GM19025 (cell line): Measurements from ENCODE around the gene RAB8B.

ENCODE experiments used
- ATAC-seq: cut with Tn5 transposase; IDR thresholded peaks from one replicate; pipeline ENCODE4 v1.9.1; 2021; ENCODE audit warnings: mild to moderate bottlenecking, low read depth, moderate library complexity; ENCODE audit not compliant: unreplicated experiment

Gene RAB8B

GRCh38 chr15:63301088-63301487, 111.7 kb downstream of the RAB8B start:
- no peak for ATAC-seq

DNA sequence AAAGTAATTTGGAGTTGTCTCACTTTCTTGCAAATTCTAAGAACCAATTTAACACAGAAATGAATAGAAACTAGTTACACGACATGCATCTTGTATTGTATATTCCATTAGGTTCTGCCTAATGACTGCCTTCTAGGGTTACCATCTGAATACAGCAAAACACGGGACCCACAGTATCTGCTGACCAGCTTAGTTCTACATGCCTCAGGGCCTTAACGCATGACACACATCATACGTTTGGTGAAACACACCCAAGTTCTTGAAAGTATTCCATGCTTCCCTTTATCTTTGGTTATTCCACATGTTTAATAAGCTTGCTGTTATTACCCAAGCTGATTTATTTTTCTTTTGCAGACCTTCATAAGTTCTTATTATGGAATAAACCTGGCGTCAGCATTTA, 115.9 kb downstream of the RAB8B start:
- ATAC-seq: no peak

DNA sequence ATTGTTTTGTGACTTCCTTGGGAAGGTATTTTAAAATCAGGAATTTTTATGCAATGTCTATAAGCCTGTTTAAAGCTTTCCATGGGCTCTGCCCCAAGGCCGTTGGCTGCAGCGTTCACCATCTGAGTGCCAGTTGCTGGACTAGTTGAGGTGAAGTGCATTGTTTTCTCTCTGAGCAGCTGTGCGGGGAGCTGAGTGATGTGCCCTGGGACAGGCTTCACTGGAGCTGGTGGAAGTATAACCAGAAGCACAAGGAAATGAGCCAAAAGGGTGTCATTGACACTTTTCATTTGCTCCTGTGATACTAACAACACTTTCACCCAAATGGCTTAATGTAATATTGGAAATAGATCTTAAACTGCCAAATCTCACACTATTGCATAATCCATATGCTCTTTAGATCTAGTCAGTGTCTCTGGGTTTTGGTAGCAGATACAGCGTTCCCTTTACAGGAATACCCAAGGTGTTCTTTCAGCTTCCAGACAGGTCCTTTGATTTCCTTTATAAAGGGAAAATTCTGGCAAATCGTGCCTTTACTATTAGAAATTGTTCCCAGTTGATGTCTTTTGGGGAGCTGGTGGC, 117.2 kb downstream of the RAB8B start:
- ATAC-seq: no peak

DNA sequence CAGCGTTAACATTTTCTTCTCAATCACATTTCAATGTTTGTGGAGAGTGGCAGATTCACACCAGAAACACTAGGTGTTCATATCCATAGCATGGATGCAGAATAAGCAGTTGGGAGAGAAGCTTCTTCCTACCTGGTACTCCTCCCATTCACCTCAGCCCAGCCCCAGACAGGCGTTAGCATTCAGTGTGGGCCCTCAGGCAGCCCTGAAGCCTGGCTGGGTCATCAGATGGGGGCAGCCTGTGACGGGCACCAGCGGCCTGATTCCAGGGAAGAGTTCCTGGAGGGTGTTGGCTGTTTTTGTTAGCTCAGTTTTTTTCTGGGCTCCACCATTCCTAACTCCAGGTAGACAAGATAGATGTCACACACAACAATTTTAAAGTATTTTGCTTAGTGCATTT, 119.1 kb downstream of the RAB8B start:
- ATAC-seq: no peak

DNA sequence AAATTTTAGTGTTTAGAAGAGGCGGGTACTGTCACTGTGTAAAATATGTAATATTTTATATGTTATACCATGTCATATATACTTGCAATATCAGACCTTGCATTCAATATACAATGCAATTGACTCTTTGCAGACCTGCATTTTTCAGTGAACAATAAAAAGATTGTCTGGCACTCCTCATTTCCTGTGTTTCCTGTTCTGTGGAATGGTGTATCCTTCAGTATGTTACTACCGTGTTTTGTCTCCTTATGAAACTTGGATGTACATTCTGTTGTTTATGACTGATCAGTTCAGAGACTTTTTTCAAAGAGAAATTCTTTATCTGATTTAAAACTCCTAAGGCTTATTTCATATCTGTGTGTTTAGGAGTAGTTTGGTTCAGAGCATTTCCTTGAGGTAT, 119.5 kb downstream of the RAB8B start:
- ATAC-seq: no peak

GRCh38 chr15:63310646-63311045, 121.2 kb downstream of the RAB8B start:
- no peak for ATAC-seq

DNA sequence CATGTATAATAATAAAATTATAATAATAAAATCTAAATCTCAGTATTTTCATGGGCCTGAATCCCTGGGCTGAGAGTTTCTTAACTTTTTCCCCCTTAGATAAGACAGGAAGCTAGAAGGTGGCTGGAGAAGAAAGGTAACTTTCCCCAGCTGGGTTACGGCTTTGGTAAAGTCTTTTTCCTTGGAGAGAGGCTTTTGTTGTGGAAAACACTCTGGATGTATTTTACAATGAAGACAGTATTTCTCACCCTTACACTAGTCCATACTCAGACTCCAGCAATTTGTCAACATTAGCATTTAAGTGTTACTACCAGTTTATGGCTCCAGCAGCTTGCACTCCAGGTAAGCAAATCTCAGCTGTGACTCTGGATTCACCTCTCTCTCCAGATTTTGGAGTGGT, 122.9 kb downstream of the RAB8B start:
- ATAC-seq: no peak

DNA sequence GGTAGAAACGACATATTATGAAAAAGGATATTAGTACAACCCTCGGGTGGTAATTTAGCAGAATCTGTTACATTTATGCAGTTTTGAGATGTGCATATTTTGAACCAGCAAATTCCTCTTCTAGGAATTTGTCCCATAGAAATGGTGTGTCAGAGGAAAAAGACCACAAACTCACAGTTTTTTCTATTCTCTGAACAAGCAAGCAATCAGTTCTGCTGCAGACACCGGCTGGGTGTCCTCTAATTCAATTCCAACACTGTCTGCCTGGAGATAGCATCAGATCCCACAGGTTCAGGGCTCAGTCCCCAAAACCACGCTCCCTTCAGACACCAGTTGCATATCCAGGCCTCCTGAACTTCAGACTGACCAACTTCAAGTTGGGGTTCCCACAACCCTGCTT, 124.4 kb downstream of the RAB8B start:
- ATAC-seq: no peak

GRCh38 chr15:63314409-63314808, 125.0 kb downstream of the RAB8B start:
- no peak for ATAC-seq
